ENCODE data around the gene SPRY4.

The SPRY4 gene

GRCh38 chr5:142320851-142321560, 3.8 kb downstream of the SPRY4 start:
- in situ Hi-C loops (cut with HindIII; ENCODE audit: low sequenced_read_pairs): no loop called here
- no peak for TF ChIP-seq CTCF (IDR thresholded peaks at IDR 0.05; ENCODE audit: low read depth, low read length)
- peak overlapping the region; percentile 87 for H3K4me3 ChIP-seq (ENCODE audit: low read depth, low read length)
- peak; percentile 30 for DNase-seq (ENCODE audit: low read depth, low spot score)

GRCh38 chr5:142320430-142320738, 4.4 kb downstream of the SPRY4 start:
- H3K4me3 ChIP-seq (ENCODE audit: low read depth, low read length): peak overlapping the region; percentile 87
- no peak for TF ChIP-seq CTCF (IDR thresholded peaks at IDR 0.05; ENCODE audit: low read depth, low read length)
- no peak for DNase-seq (ENCODE audit: low read depth, low spot score)
- in situ Hi-C loops (cut with HindIII; ENCODE audit: low sequenced_read_pairs): no loop called here

- peak overlapping the region; percentile 87 for H3K4me3 ChIP-seq (ENCODE audit: low read depth, low read length)
- no peak for DNase-seq (ENCODE audit: low read depth, low spot score)
- in situ Hi-C loops (cut with HindIII; ENCODE audit: low sequenced_read_pairs): no loop called here
- no peak for TF ChIP-seq CTCF (IDR thresholded peaks at IDR 0.05; ENCODE audit: low read depth, low read length)
Measured at GRCh38 chr5:142319560-142320429, 5.0 kb downstream of the SPRY4 start.

- peak overlapping the region; percentile 6 for H3K4me3 ChIP-seq (ENCODE audit: low read depth, low read length)
- peak; percentile 43 for DNase-seq (ENCODE audit: low read depth, low spot score)
- in situ Hi-C loops (cut with HindIII; ENCODE audit: low sequenced_read_pairs): no loop called here
- no peak for TF ChIP-seq CTCF (IDR thresholded peaks at IDR 0.05; ENCODE audit: low read depth, low read length)
Measured at GRCh38 chr5:142319105-142319504, 5.7 kb downstream of the SPRY4 start.

- in situ Hi-C loops (cut with HindIII; ENCODE audit: low sequenced_read_pairs): no loop called here
- TF ChIP-seq CTCF (IDR thresholded peaks at IDR 0.05; ENCODE audit: low read depth, low read length): peak; percentile 49
Measured at GRCh38 chr5:142317753-142318152, 7.1 kb downstream of the SPRY4 start.

GRCh38 chr5:142317173-142317572, 7.6 kb downstream of the SPRY4 start:
- TF ChIP-seq CTCF (IDR thresholded peaks at IDR 0.05; ENCODE audit: low read depth, low read length): no peak
- no peak for DNase-seq (ENCODE audit: low read depth, low spot score)
- H3K4me3 ChIP-seq (ENCODE audit: low read depth, low read length): no peak overlapping the region
- in situ Hi-C loops (cut with HindIII; ENCODE audit: low sequenced_read_pairs): no loop called here

More at GRCh38 chr5:142317753-142318152, 7.1 kb downstream of the SPRY4 start:
- H3K4me3 ChIP-seq (ENCODE audit: low read depth, low read length): no peak overlapping the region
- DNase-seq (ENCODE audit: low read depth, low spot score): no peak
